Measurements from ENCODE around the gene KRT85. TPM values are rescaled to one million over a fixed set of nuclear protein-coding genes. Genes with fewer than 3 reads are reported as not detected.

Gene KRT85
- total and polyA plus RNA-seq, 2 donors (not counting 3 experiments of a cell fraction or from before 2014, with no cell fraction given) = not detected

- Histone ChIP-seq H4K20me1 (replicated peaks; ENCODE audit: control insufficient read depth, extremely low read depth, insufficient read depth, low read length) (no peaks in the 10 kb centered on the region), H3K9ac (replicated peaks; ENCODE audit: extremely low read depth, insufficient read depth, low read length) (no peak overlapping the region), H3K4me3 (replicated peaks in 1 of 3; ENCODE audit: insufficient read depth in 1 of 3, low read depth in 1 of 3, low read length in 3 of 3) (no peak overlapping the region), H3K4me2 (ENCODE audit: insufficient read depth, low read length) (no peak overlapping the region), H3K4me1 (ENCODE audit: control insufficient read depth, extremely low read depth, insufficient read depth, low read length) (no peaks in the 10 kb centered on the region), H3K27ac (ENCODE audit: insufficient read depth, low read depth, low read length) (no peak overlapping the region), H3K36me3 (ENCODE audit: control insufficient read depth in 2 of 2, extremely low read depth in 1 of 2, insufficient read depth in 2 of 2, low read length in 2 of 2) (no peaks in the 10 kb centered on the region), H3K9me1 (replicated peaks; ENCODE audit: control insufficient read depth, extremely low read depth, insufficient read depth, low read length) (no peaks in the 10 kb centered on the region), H3K9me3 (replicated peaks; ENCODE audit: control insufficient read depth, insufficient read depth, low read length) (no peaks in the 10 kb centered on the region), H3K79me2 (ENCODE audit: control insufficient read depth, insufficient read depth, low read length) (no peaks in the 10 kb centered on the region), H3K27me3 (ENCODE audit: control insufficient read depth in 2 of 2, insufficient read depth in 2 of 2, low read length in 2 of 2) (peaks cover 2 to 9% of the 10 kb centered on the region in 2 experiments), H2AFZ (ENCODE audit: low read depth, low read length) (no peak overlapping the region)
- no peak for FAIRE-seq
- POLR2A ChIA-PET = no interaction called here
- CTCF ChIA-PET = interaction anchor here (0.8 kb wide), 1 partner anchor 9 kb away, joined by 3 read pairs; no protein-coding TSS in a partner anchor
- intact Hi-C loops (cut with micrococcal nuclease) = no loop called here
- TF ChIP-seq FOS (IDR thresholded peaks at IDR 0.05; ENCODE audit: borderline replicate concordance, insufficient read depth, low read length) (no peak), GATA2 (IDR thresholded peaks at IDR 0.05; ENCODE audit: insufficient read depth, insufficient read length, low read depth, low read length) (no peak), JUN (IDR thresholded peaks at IDR 0.05; ENCODE audit: borderline replicate concordance, insufficient read depth, insufficient read length, low read depth) (no peak), POLR2AphosphoS5 (IDR thresholded peaks at IDR 0.05; ENCODE audit: insufficient read depth, low read depth, low read length) (no peak), CTCF (IDR thresholded peaks at IDR 0.05; ENCODE audit: extremely low read depth in 1 of 2, insufficient read depth in 1 of 2, low read depth in 1 of 2, low read length in 2 of 2) (no peak), MYC (IDR thresholded peaks at IDR 0.05; ENCODE audit: low read depth, low read length) (no peak), POLR2A (IDR thresholded peaks at IDR 0.05; ENCODE audit: low read depth, low read length) (no peak), MAX (IDR thresholded peaks at IDR 0.05; ENCODE audit: insufficient read depth, insufficient read length) (no peak), EZH2 (IDR thresholded peaks at IDR 0.05; ENCODE audit: borderline replicate concordance, low read depth, low read length, severe bottlenecking) (no peak)
- DNase-seq (ENCODE audit: low read depth, low spot score) = no peak
- dilution Hi-C loops (cut with MboI; ENCODE audit: extremely low pct_ligation_motif_present, low sequenced_read_pairs) = no loop called here
- no TSS peak for BruUV-seq (replicated peaks)
Observed at GRCh38 chr12:52364061-52364460, 3.2 kb downstream of the KRT85 start.

Data from endothelial cell of umbilical vein (primary cell).